Measurements from ENCODE around the gene MAMDC2. TPM values are rescaled to one million over a fixed set of nuclear protein-coding genes. Genes with fewer than 3 reads are reported as not detected.

Gene MAMDC2
- polyA plus RNA-seq, 1 experiment = 10.4 TPM

DNA sequence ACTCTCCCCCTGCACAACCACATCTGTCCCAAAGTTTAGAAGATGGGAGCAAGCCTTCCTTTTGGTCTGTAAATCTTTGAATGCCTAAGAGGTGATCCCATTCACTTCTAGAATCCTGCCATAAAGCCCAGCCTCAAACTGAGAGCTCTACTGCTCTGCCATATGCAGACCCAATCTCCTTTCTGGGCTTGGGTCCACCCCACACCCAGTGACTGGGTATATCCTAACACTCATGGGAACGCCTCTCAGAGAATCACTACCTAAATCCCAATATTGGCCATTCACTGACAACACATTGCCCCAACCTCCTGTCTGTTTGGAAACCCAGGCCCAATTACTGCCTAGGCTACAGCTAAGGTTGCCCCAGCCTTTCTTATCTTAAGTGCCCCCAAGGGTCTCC is 90.7 kb downstream of the MAMDC2 start:
- ChIA-PET CTCF (interaction anchor here (0.9 to 1.5 kb wide), 2 partner anchors 95 to 215 kb away, joined by 3 read pairs; no protein-coding TSS in a partner anchor), POLR2A (no interaction called here)
- Histone ChIP-seq H3K27me3 (ENCODE audit: control insufficient read depth, insufficient read depth, low read length) (no peaks in the 10 kb centered on the region), H3K9me3 (ENCODE audit: control insufficient read depth, insufficient read depth, low read length) (no peaks in the 10 kb centered on the region), H3K4me3 (ENCODE audit: low read depth, low read length) (no peak overlapping the region), H3K27ac (ENCODE audit: low read depth, low read length) (no peak overlapping the region)
- no peak for DNase-seq (ENCODE audit: low read depth, low spot score)
- TF ChIP-seq, protein P1, sequence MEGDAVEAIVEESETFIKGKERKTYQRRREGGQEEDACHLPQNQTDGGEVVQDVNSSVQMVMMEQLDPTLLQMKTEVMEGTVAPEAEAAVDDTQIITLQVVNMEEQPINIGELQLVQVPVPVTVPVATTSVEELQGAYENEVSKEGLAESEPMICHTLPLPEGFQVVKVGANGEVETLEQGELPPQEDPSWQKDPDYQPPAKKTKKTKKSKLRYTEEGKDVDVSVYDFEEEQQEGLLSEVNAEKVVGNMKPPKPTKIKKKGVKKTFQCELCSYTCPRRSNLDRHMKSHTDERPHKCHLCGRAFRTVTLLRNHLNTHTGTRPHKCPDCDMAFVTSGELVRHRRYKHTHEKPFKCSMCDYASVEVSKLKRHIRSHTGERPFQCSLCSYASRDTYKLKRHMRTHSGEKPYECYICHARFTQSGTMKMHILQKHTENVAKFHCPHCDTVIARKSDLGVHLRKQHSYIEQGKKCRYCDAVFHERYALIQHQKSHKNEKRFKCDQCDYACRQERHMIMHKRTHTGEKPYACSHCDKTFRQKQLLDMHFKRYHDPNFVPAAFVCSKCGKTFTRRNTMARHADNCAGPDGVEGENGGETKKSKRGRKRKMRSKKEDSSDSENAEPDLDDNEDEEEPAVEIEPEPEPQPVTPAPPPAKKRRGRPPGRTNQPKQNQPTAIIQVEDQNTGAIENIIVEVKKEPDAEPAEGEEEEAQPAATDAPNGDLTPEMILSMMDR (IDR thresholded peaks at IDR 0.05; ENCODE audit: low read depth, low read length) = no peak

DNA sequence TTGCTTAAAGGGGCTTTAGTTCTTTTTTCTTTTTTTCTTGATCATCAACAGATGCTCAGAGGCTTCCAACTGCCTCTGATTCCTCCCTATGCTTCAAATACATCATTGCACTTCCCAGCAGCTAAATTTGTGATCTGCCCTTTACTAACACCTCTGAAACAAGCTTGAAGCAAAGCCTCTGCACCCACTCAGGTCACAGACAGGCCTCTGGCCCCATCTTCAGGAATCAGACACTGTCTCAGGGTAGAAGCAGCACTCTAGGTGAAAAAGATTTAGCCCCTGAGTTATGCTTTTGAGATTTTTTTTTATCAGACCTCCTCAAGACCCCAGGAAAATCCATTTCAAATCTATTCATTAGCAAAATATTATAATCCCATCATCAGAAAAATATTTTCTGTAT is 91.5 kb downstream of the MAMDC2 start:
- TF ChIP-seq, protein P1 (IDR thresholded peaks at IDR 0.05; ENCODE audit: low read depth, low read length) = 0 out of 2 replicates have a peak, but pooled peaks have one; percentile 15
- Histone ChIP-seq H3K4me3 (ENCODE audit: low read depth, low read length) (no peak overlapping the region), H3K9me3 (ENCODE audit: control insufficient read depth, insufficient read depth, low read length) (no peaks in the 10 kb centered on the region), H3K27ac (ENCODE audit: low read depth, low read length) (no peak overlapping the region), H3K27me3 (ENCODE audit: control insufficient read depth, insufficient read depth, low read length) (no peaks in the 10 kb centered on the region)
- ChIA-PET CTCF (interaction anchor here (0.9 kb wide), 1 partner anchor 216 kb away, joined by 3 read pairs; no protein-coding TSS in a partner anchor), POLR2A (interaction anchor here (0.7 kb wide), 1 partner anchor 48 kb away, joined by 4 read pairs; no protein-coding TSS in a partner anchor)
- DNase-seq (ENCODE audit: low read depth, low spot score) = no peak

DNA sequence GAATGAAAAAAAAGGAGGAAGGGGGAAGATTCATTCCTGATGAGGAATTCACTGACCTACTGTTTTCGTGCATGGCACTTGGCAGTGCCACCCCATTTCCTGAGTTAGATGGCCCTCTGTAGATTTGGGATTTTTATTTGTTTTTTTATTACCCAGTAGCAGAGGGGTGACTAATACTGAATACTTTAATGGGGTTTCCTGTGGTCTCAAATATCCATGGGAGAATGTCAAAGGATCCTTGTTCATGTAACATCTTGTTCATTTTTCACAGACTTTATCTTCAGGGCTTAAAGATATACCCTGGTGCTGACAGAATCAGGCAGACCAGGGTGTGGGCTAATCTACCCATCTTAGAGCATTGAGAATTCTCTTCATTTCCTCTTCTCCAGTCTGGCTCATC is 93.0 kb downstream of the MAMDC2 start:
- Histone ChIP-seq H3K9me3 (ENCODE audit: control insufficient read depth, insufficient read depth, low read length) (no peaks in the 10 kb centered on the region), H3K27ac (ENCODE audit: low read depth, low read length) (no peak overlapping the region), H3K27me3 (ENCODE audit: control insufficient read depth, insufficient read depth, low read length) (no peaks in the 10 kb centered on the region), H3K4me3 (ENCODE audit: low read depth, low read length) (no peak overlapping the region)
- ChIA-PET CTCF (interaction anchor here (1.1 to 2.2 kb wide), 2 partner anchors 17 to 23 kb away, joined by 3 to 11 read pairs; no protein-coding TSS in a partner anchor), POLR2A (no interaction called here)
- TF ChIP-seq, protein P1 (IDR thresholded peaks at IDR 0.05; ENCODE audit: low read depth, low read length) = no peak
- DNase-seq (ENCODE audit: low read depth, low spot score) = no peak

DNA sequence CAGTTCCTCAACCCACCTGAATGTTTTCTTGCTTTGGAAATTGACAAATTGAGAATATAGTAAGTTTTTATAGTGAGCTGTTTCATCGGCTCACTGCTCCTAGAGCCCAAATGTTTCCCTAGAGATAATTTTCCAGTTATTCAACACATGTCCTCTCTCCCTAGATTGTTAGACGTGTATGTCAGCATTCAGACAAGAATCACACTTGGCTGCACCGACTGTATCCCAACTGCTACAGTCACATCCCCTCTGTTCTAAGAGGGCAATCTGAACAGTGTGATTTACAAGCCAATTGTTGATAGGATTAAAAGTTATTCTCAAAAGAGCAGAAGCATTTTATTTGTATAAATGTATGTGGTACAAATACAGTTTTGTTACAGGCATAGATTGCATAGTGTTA is 93.9 kb downstream of the MAMDC2 start:
- Histone ChIP-seq H3K9me3 (ENCODE audit: control insufficient read depth, insufficient read depth, low read length) (no peaks in the 10 kb centered on the region), H3K27ac (ENCODE audit: low read depth, low read length) (no peak overlapping the region), H3K4me3 (ENCODE audit: low read depth, low read length) (no peak overlapping the region), H3K27me3 (ENCODE audit: control insufficient read depth, insufficient read depth, low read length) (no peaks in the 10 kb centered on the region)
- CTCF ChIA-PET = interaction anchor here (1.1 to 2.2 kb wide), 2 partner anchors 18 to 24 kb away, joined by 3 to 11 read pairs; no protein-coding TSS in a partner anchor
- no peak for DNase-seq (ENCODE audit: low read depth, low spot score)
- POLR2A ChIA-PET = no interaction called here
- TF ChIP-seq, protein P1 (IDR thresholded peaks at IDR 0.05; ENCODE audit: low read depth, low read length) = no peak

DNA sequence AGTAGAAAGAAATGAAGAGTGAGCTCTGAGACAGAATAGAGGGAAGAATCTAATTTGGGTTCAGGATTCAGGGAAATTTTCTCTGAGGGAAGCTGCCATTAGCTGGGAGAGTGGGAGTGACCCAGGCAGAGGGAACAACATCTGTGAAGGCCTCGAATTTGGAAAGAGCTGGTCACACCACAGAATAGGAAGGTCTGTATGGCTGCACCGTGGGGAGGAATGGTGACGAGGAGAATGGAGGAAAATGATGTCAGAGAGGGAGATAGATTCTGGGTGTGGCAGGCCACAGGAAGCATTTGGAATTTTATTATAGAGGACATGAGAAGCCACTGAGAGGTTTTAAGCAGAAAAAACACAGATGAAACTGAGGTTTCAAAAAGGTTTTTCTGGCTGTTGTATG is 98.5 kb downstream of the MAMDC2 start:
- H3K4me3 ChIP-seq (ENCODE audit: low read depth, low read length) = no peak overlapping the region
- DNase-seq (ENCODE audit: low read depth, low spot score) = no peak
- no peaks in the 10 kb centered on the region for H3K27me3 ChIP-seq (ENCODE audit: control insufficient read depth, insufficient read depth, low read length)
- ChIA-PET CTCF (no interaction called here), POLR2A (no interaction called here)
- H3K9me3 ChIP-seq (ENCODE audit: control insufficient read depth, insufficient read depth, low read length) = no peaks in the 10 kb centered on the region
- TF ChIP-seq, protein P1 (IDR thresholded peaks at IDR 0.05; ENCODE audit: low read depth, low read length) = no peak
- H3K27ac ChIP-seq (ENCODE audit: low read depth, low read length) = no peak overlapping the region
